Astrocyte (in vitro differentiated cells and primary cell): ENCODE results near the gene PIERCE2.

ENCODE experiments used
- EZH2 ChIP-seq: IDR thresholded peaks from 2 replicates; pipeline ENCODE4 v1.6.1; 2012; ENCODE audit warnings: mild to moderate bottlenecking, low read length, inconsistent platforms; ENCODE audit not compliant: insufficient read depth
- TF ChIP-seq, protein P1 (sequence below): IDR thresholded peaks from 2 replicates; pipeline ENCODE4 v1.5.1; 2011; ENCODE audit warnings: low read depth, mild to moderate bottlenecking, inconsistent platforms, low read length, moderate library complexity; ENCODE audit not compliant: insufficient read depth

DNA sequence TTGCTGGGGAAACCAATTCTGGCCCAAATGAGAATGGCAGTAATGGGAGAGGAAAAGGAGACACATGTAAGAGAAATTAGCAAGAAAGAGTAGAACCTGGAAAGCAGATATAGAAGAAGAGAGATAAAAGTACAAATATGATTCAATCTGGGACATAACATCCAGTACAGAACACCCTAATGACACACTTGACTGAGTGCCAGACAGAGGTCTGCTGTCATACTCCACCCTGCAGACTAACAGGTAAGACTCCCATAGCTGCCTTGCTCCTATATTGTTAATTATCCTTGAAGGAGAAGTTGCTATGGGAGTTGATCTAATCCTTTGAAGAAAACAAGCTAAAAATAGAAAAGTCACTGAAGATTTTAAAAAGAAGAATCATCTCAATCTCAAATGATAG lies 21.3 kb upstream of the PIERCE2 start:
- TF ChIP-seq, protein P1, sequence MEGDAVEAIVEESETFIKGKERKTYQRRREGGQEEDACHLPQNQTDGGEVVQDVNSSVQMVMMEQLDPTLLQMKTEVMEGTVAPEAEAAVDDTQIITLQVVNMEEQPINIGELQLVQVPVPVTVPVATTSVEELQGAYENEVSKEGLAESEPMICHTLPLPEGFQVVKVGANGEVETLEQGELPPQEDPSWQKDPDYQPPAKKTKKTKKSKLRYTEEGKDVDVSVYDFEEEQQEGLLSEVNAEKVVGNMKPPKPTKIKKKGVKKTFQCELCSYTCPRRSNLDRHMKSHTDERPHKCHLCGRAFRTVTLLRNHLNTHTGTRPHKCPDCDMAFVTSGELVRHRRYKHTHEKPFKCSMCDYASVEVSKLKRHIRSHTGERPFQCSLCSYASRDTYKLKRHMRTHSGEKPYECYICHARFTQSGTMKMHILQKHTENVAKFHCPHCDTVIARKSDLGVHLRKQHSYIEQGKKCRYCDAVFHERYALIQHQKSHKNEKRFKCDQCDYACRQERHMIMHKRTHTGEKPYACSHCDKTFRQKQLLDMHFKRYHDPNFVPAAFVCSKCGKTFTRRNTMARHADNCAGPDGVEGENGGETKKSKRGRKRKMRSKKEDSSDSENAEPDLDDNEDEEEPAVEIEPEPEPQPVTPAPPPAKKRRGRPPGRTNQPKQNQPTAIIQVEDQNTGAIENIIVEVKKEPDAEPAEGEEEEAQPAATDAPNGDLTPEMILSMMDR = no peak
- no peak for TF ChIP-seq EZH2
